GM12878 (cell line): ENCODE results near the gene SMYD5.

ENCODE experiments used
- POLR2A ChIP-seq: IDR thresholded peaks from 2 replicates; pipeline ENCODE4 v1.6.1; 2011; ENCODE audit warnings: low read depth, mild to moderate bottlenecking, low read length
- TAF1 ChIP-seq: IDR thresholded peaks from 2 replicates; pipeline ENCODE4 v1.6.1; 2011; ENCODE audit warnings: mild to moderate bottlenecking, low read depth, low read length, borderline replicate concordance

DNA sequence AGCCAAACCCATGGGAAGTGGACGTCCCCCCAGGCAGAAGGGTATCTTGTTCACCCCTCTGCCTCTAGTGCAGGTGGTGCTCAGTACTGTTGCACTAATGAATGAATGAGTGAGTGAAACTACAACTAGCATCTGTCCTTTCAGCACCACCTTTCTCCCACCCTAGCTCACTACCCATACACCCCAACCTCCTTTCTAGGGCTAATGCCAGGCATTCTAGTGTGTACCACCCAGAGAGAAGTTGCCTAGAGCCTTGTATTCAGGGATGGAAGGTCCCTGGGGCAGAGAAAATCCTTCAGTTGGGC is 42.5 kb downstream of the SMYD5 start:
- no peak for TF ChIP-seq TAF1
- TF ChIP-seq POLR2A, result no peak
